ENCODE measurements around the gene PSKH1. TPM values are rescaled to one million over a fixed set of nuclear protein-coding genes. Genes with fewer than 3 reads are reported as not detected.

Gene PSKH1
- total RNA-seq, 1 donor from 2014 or later: 15.5 TPM

GRCh38 chr16:67846320-67847063 lies 46.6 kb upstream of the PSKH1 start, which contains the start of gene NUTF2:
Gene NUTF2 (plus strand): TSS chr16:67846933. CDS start chr16:67865131, 18,198 bp downstream.
- Histone ChIP-seq H3K4me3 (ENCODE audit: low read depth, low read length) (peak within 1 kb of the TSS; percentile 93), H3K36me3 (ENCODE audit: control insufficient read depth, insufficient read depth, low read length) (peaks cover 5% of the 10 kb centered on the region), H3K27me3 (ENCODE audit: control insufficient read depth, insufficient read depth, low read length) (no peaks in the 10 kb centered on the region)
- peak; percentile 77 for DNase-seq (ENCODE audit: low read depth)
- FAIRE-seq: no peak
- no peak for TF ChIP-seq CTCF (IDR thresholded peaks at IDR 0.05; ENCODE audit: insufficient read depth, low read length, severe bottlenecking)

- peak; percentile 87 for DNase-seq (ENCODE audit: low read depth)
- no peak for TF ChIP-seq CTCF (IDR thresholded peaks at IDR 0.05; ENCODE audit: insufficient read depth, low read length, severe bottlenecking)
- FAIRE-seq: no peak
- peaks cover 5% of the 10 kb centered on the region for H3K36me3 ChIP-seq (ENCODE audit: control insufficient read depth, insufficient read depth, low read length)
- peak within 1 kb of the TSS; percentile 93 for H3K4me3 ChIP-seq (ENCODE audit: low read depth, low read length)
- no peaks in the 10 kb centered on the region for H3K27me3 ChIP-seq (ENCODE audit: control insufficient read depth, insufficient read depth, low read length)
These were observed 45.8 kb upstream of the PSKH1 start, which contains the start of gene CENPT for GRCh38 chr16:67847064-67847861. Gene CENPT (minus strand): TSS chr16:67847693. CDS start chr16:67833859, 13,834 bp downstream.

DNA sequence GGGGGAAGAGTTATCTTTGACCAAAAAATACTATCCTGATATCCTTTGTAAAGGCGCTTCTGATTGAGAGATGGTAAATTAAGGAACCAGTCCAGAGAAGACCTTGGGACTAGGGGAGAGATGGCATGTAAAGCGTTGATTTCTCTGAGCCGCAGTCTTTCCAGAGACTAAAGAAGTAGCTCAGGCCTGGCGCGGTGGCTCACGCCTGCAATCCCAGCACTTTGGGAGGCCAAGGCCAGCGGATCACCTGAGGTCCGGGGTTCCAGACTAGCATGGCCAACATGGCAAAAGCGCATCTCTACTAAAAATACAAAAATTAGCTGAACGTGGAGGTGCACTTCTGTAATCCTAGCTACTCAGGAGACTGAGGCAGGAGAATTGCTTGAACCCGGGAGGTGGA lies 44.9 kb upstream of the PSKH1 start:
- DNase-seq (ENCODE audit: low read depth) (no peak), FAIRE-seq (no peak)
- peaks cover 5% of the 10 kb centered on the region for H3K36me3 ChIP-seq (ENCODE audit: control insufficient read depth, insufficient read depth, low read length)

GRCh38 chr16:67853670-67854069 lies 39.4 kb upstream of the PSKH1 start:
- FAIRE-seq: no peak
- Histone ChIP-seq H3K4me3 (ENCODE audit: low read depth, low read length) (no peak overlapping the region), H3K36me3 (ENCODE audit: control insufficient read depth, insufficient read depth, low read length) (peaks cover 3% of the 10 kb centered on the region), H3K27me3 (ENCODE audit: control insufficient read depth, insufficient read depth, low read length) (no peaks in the 10 kb centered on the region)
- no peak for TF ChIP-seq CTCF (IDR thresholded peaks at IDR 0.05; ENCODE audit: insufficient read depth, low read length, severe bottlenecking)
- DNase-seq (ENCODE audit: low read depth): no peak

More for the DNA sequence above, 44.9 kb upstream of the PSKH1 start:
- TF ChIP-seq CTCF (IDR thresholded peaks at IDR 0.05; ENCODE audit: insufficient read depth, low read length, severe bottlenecking): no peak
- H3K4me3 ChIP-seq (ENCODE audit: low read depth, low read length): peak overlapping the region; percentile 93
- no peaks in the 10 kb centered on the region for H3K27me3 ChIP-seq (ENCODE audit: control insufficient read depth, insufficient read depth, low read length)

GRCh38 chr16:67855789-67856188 lies 37.3 kb upstream of the PSKH1 start:
- no peak for FAIRE-seq
- Histone ChIP-seq H3K27me3 (ENCODE audit: control insufficient read depth, insufficient read depth, low read length) (no peaks in the 10 kb centered on the region), H3K36me3 (ENCODE audit: control insufficient read depth, insufficient read depth, low read length) (peaks cover 3% of the 10 kb centered on the region), H3K4me3 (ENCODE audit: low read depth, low read length) (no peak overlapping the region)
- no peak for TF ChIP-seq CTCF (IDR thresholded peaks at IDR 0.05; ENCODE audit: insufficient read depth, low read length, severe bottlenecking)
- no peak for DNase-seq (ENCODE audit: low read depth)
